Measurements from ENCODE around the gene OSBPL1A.

Gene OSBPL1A

GRCh38 chr18:24266131-24266530 lies 131.5 kb downstream of the OSBPL1A start:
- H3K79me2 ChIP-seq (ENCODE audit: low read length): no peaks in the 10 kb centered on the region
- H3K36me3 ChIP-seq (replicated peaks; ENCODE audit: low read depth, low read length): no peaks in the 10 kb centered on the region
- no peaks in the 10 kb centered on the region for H3K9me3 ChIP-seq (ENCODE audit: insufficient read depth, low read length)
- H2AFZ ChIP-seq (ENCODE audit: low read depth, low read length): no peak overlapping the region
- H3K27me3 ChIP-seq (ENCODE audit: low read depth, low read length): no peaks in the 10 kb centered on the region
- TF ChIP-seq CTCF (IDR thresholded peaks at IDR 0.05; ENCODE audit: low read depth, low read length) (no peak), EZH2phosphoT487 (IDR thresholded peaks at IDR 0.05; ENCODE audit: low read depth) (no peak)
- no peak overlapping the region for H3K4me2 ChIP-seq (ENCODE audit: low read length)
- no peak overlapping the region for H3K27ac ChIP-seq (ENCODE audit: low read length)
- H4K20me1 ChIP-seq (ENCODE audit: insufficient read depth, low read length): no peaks in the 10 kb centered on the region
- H3K4me3 ChIP-seq (ENCODE audit: low read length): no peak overlapping the region
- H3K9ac ChIP-seq (ENCODE audit: low read length): no peak overlapping the region
- no peaks in the 10 kb centered on the region for H3K4me1 ChIP-seq (ENCODE audit: low read length)

- Histone ChIP-seq H3K4me1 (ENCODE audit: low read length) (no peaks in the 10 kb centered on the region), H2AFZ (ENCODE audit: low read depth, low read length) (no peak overlapping the region), H3K4me3 (ENCODE audit: low read length) (no peak overlapping the region), H3K36me3 (replicated peaks; ENCODE audit: low read depth, low read length) (no peaks in the 10 kb centered on the region), H3K79me2 (ENCODE audit: low read length) (no peaks in the 10 kb centered on the region), H3K27ac (ENCODE audit: low read length) (no peak overlapping the region), H3K9me3 (ENCODE audit: insufficient read depth, low read length) (no peaks in the 10 kb centered on the region), H3K4me2 (ENCODE audit: low read length) (no peak overlapping the region), H4K20me1 (ENCODE audit: insufficient read depth, low read length) (no peaks in the 10 kb centered on the region), H3K9ac (ENCODE audit: low read length) (no peak overlapping the region), H3K27me3 (ENCODE audit: low read depth, low read length) (no peaks in the 10 kb centered on the region)
- TF ChIP-seq CTCF (IDR thresholded peaks at IDR 0.05; ENCODE audit: low read depth, low read length): no peak
- no peak for TF ChIP-seq EZH2phosphoT487 (IDR thresholded peaks at IDR 0.05; ENCODE audit: low read depth)
Observed at GRCh38 chr18:24265502-24266064, 132.0 kb downstream of the OSBPL1A start.

- H3K79me2 ChIP-seq (ENCODE audit: low read length): no peaks in the 10 kb centered on the region
- H3K36me3 ChIP-seq (replicated peaks; ENCODE audit: low read depth, low read length): no peaks in the 10 kb centered on the region
- no peaks in the 10 kb centered on the region for H3K9me3 ChIP-seq (ENCODE audit: insufficient read depth, low read length)
- no peak overlapping the region for H3K9ac ChIP-seq (ENCODE audit: low read length)
- no peaks in the 10 kb centered on the region for H4K20me1 ChIP-seq (ENCODE audit: insufficient read depth, low read length)
- TF ChIP-seq CTCF (IDR thresholded peaks at IDR 0.05; ENCODE audit: low read depth, low read length): no peak
- TF ChIP-seq EZH2phosphoT487 (IDR thresholded peaks at IDR 0.05; ENCODE audit: low read depth): no peak
- no peaks in the 10 kb centered on the region for H3K4me1 ChIP-seq (ENCODE audit: low read length)
- H3K27ac ChIP-seq (ENCODE audit: low read length): no peak overlapping the region
- no peak overlapping the region for H3K4me2 ChIP-seq (ENCODE audit: low read length)
- H2AFZ ChIP-seq (ENCODE audit: low read depth, low read length): no peak overlapping the region
- no peaks in the 10 kb centered on the region for H3K27me3 ChIP-seq (ENCODE audit: low read depth, low read length)
- no peak overlapping the region for H3K4me3 ChIP-seq (ENCODE audit: low read length)
Observed at GRCh38 chr18:24263050-24263449, 134.6 kb downstream of the OSBPL1A start.

- H4K20me1 ChIP-seq (ENCODE audit: insufficient read depth, low read length): no peaks in the 10 kb centered on the region
- H3K36me3 ChIP-seq (replicated peaks; ENCODE audit: low read depth, low read length): no peaks in the 10 kb centered on the region
- no peaks in the 10 kb centered on the region for H3K9me3 ChIP-seq (ENCODE audit: insufficient read depth, low read length)
- H3K4me2 ChIP-seq (ENCODE audit: low read length): no peak overlapping the region
- no peaks in the 10 kb centered on the region for H3K27me3 ChIP-seq (ENCODE audit: low read depth, low read length)
- no peaks in the 10 kb centered on the region for H3K79me2 ChIP-seq (ENCODE audit: low read length)
- H3K9ac ChIP-seq (ENCODE audit: low read length): no peak overlapping the region
- H3K4me1 ChIP-seq (ENCODE audit: low read length): no peaks in the 10 kb centered on the region
- TF ChIP-seq CTCF (IDR thresholded peaks at IDR 0.05; ENCODE audit: low read depth, low read length): no peak
- TF ChIP-seq EZH2phosphoT487 (IDR thresholded peaks at IDR 0.05; ENCODE audit: low read depth): no peak
- H3K27ac ChIP-seq (ENCODE audit: low read length): no peak overlapping the region
- H2AFZ ChIP-seq (ENCODE audit: low read depth, low read length): no peak overlapping the region
- no peak overlapping the region for H3K4me3 ChIP-seq (ENCODE audit: low read length)
Observed at GRCh38 chr18:24262087-24262486, 135.5 kb downstream of the OSBPL1A start.

Measured in OCI-LY3 (cell line).